HG03432 (cell line): Measurements from ENCODE around the gene MRS2.

Source experiments
- ATAC-seq: cut with Tn5 transposase; IDR thresholded peaks from one replicate; pipeline ENCODE4 v1.9.1; 2021; ENCODE audit warnings: mild to moderate bottlenecking, moderate library complexity; ENCODE audit not compliant: unreplicated experiment

The MRS2 gene

GRCh38 chr6:24429146-24429545 is 26.4 kb downstream of the MRS2 start:
- ATAC-seq, result no peak

- ATAC-seq, result no peak
Observed at GRCh38 chr6:24430086-24430485, 27.4 kb downstream of the MRS2 start.

DNA sequence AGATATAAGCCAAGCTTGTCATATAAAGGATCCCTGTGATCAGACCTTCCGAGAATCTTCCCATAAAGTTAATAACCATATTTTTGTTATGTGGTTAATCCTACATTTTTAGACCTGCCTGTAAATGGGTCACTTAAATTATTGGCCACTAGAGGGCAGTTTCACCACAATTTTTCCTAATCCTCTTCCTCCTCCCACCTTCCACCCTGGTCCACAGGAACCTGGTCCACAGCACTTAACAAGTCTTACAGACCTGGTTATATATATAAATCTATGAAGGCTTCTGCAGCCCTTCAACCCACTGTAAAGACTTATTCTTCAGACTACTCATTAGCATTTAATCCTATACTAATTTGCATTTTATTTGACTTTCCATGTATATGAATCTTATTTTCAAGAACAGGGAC is 28.3 kb downstream of the MRS2 start:
- ATAC-seq, result no peak

GRCh38 chr6:24432611-24433010 is 29.9 kb downstream of the MRS2 start:
- no peak for ATAC-seq

DNA sequence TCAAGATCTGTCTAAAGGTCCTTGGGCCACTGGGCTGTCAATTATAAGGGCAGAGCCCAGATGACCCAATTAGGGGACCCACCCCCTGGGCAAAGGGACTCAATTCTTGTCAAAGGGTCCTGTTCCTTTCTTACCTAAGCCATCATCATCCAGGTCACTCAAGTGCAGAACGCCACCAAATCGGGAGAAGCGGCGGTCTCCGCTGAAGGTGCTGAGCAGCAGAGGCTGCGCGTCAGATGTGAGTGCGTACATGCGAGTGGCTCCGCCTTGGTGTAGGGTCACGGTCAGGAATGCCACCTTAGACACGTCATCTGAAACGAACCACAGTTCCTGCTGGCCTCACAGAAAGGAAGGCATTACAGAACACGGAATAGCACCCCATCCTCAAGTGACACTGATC is 34.2 kb downstream of the MRS2 start:
- no peak for ATAC-seq

- ATAC-seq, result no peak
Observed at GRCh38 chr6:24439858-24440539, 37.3 kb downstream of the MRS2 start.

DNA sequence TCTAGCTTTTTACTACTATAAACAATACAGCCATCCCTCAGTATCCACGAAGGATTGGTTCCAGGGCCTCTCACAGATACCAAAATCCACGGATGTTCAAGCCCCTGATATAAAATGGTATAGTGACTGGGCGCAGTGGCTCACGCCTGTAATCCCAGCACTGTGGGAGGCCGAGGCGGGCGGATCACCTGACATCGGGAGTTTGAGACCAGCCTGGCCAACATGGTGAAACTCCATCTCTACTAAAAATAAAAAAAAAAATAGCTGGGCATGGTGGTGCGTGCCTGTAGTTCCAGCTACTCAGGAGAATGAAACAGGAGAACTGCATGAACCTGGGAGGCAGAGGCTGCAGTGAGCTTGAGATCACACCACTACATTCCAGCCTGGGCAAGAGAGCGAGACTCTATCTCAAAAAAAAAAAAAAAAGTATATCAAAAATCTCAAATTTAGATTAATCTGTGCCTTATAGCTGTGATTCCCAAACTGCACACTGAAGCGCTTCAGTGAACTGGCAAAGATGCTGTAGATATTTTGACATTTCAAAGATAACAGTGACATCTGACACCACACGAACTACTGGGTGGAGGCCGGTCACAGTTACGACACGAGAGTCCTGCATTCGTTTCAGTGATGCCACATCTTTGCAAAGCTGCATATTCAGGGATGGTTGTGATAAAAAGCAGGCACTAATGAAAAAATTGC is 38.3 kb downstream of the MRS2 start:
- ATAC-seq, result no peak

GRCh38 chr6:24441599-24441904 is 38.8 kb downstream of the MRS2 start:
- no peak for ATAC-seq

- ATAC-seq, result no peak
Observed at GRCh38 chr6:24444588-24444987, 41.9 kb downstream of the MRS2 start.

DNA sequence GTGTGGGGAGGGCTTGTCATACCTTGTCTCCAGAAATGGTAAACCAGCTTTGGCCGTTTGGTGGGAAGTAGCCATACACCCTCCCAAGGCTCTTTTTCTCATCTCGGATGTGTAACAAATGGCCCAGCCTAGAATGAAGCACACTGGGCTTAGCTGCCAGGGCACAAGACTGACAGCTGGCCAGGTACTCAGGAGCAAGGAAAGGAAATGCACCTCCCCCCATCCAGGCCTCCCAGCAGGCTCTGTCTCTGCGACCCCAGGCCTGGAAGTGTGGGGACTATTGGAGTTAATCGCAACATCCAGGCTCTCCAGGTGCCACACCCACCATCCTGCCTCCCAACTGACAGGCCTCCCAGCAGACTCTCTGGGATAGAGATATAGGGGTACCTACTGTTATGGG is 43.0 kb downstream of the MRS2 start:
- no peak for ATAC-seq

DNA sequence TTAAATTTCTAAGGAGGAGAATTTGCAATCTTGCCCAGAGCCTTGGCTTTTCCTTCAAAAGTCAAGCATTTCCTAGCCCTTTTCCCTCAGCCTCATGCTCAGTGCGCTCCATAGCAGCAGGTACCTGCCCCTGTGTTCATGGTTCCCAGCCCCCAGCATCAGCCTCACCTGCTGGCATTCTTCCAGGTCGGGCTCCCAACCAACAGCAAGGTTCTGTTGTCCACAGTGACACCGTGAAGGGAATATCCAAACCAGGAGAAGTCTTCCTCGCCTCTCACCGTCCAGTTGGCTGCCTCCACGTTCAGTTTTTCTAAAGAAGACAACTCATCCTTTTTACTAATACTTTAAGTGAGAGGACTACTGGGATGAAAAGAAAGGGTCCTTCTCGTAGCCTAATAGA is 43.9 kb downstream of the MRS2 start:
- no peak for ATAC-seq

GRCh38 chr6:24448396-24448795 is 45.7 kb downstream of the MRS2 start:
- no peak for ATAC-seq

DNA sequence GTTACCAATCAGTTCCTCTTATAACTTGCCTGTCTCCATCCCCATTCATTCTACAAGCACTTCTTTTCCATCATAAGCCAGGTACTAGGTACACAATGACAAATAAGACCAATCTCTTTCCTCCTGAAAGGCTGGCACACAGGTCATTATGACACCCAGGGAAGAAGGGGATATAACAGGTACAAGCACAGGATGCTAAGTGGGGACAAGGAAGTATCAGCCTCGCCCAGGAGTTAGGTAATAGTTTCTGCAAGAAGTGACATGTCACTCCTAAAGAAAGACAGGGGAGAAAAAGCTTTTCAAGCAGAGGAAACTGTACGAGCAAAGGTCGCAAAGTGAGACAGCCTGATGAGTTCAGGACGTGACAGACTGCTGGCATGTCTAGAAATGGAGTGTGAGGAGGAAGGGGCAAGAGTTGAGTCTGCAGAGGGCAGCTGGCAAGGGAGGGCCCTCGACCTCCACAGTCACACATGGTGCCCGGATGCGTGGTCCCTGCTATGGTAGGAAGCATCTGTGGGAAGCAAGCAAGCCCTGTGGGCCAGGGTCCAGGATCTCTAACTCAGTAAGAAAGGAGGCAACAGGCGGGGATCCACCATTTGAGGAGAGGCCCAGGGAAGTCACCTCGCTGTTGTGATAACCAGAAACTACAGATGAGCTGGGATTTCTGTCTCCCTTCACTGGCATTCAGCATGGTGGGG is 46.2 kb downstream of the MRS2 start:
- ATAC-seq, result no peak

DNA sequence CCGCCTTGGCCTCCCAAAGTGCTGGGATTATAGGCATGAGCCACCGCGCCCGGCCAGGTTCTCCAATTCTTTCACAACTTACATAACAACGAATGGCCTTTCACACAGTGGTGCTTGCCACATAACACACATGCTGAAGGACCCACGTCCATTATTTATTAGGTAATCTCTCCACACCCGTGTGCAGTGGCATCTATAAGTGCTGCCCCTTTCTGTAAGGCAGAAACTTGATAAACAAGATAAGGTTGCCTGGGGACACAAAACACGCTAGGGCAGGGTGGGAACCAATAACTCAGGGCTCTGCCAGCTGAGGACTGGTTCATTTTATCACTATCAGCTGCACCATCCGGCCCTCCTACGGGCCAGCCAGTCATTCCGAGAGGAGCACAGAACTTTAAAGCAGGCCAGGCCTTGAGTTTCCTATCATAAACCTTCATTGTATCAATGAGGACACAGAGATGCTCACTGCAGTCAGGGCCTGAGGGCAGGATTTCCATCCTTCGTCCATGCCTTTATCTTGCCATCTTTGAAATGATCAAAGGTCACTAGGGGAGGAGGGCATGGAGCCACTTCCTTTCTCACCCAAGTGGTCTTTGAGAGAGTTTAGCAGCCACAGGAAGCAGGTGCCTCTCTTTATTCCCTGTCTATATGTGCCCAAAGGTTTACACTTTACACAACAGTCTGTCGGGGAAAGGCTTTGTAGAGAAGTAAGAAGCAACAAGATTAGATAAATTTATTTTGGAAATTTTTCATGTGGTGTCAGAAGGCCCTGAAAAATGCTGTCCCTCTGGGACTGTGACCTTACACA is 49.0 kb downstream of the MRS2 start:
- ATAC-seq, result no peak

GRCh38 chr6:24453921-24454320 is 51.2 kb downstream of the MRS2 start:
- no peak for ATAC-seq

- ATAC-seq, result no peak
Observed at GRCh38 chr6:24454452-24454851, 51.7 kb downstream of the MRS2 start.

GRCh38 chr6:24455061-24455460 is 52.3 kb downstream of the MRS2 start:
- ATAC-seq, result no peak

- no peak for ATAC-seq
Observed at GRCh38 chr6:24458134-24458533, 55.4 kb downstream of the MRS2 start.

DNA sequence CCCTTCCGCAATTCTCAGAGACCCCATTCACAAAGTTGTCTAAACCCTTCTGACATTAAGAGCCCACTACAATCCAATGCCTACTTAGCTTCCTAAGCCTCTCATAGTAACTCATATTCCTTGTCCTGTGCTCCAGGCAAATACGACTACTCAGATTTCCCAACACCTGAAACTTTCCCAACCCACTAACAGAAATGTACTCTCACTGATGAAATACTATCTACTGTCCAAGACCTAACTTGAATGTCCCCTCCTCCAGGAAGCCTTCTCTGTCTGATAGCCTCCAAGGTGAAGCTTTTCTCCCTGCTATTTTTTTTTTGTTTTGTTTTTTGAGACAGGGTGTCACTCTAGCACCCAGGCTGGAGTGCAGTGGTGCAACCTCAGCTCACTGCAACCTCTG is 56.2 kb downstream of the MRS2 start:
- ATAC-seq, result no peak

GRCh38 chr6:24460966-24461365 is 58.2 kb downstream of the MRS2 start:
- no peak for ATAC-seq

DNA sequence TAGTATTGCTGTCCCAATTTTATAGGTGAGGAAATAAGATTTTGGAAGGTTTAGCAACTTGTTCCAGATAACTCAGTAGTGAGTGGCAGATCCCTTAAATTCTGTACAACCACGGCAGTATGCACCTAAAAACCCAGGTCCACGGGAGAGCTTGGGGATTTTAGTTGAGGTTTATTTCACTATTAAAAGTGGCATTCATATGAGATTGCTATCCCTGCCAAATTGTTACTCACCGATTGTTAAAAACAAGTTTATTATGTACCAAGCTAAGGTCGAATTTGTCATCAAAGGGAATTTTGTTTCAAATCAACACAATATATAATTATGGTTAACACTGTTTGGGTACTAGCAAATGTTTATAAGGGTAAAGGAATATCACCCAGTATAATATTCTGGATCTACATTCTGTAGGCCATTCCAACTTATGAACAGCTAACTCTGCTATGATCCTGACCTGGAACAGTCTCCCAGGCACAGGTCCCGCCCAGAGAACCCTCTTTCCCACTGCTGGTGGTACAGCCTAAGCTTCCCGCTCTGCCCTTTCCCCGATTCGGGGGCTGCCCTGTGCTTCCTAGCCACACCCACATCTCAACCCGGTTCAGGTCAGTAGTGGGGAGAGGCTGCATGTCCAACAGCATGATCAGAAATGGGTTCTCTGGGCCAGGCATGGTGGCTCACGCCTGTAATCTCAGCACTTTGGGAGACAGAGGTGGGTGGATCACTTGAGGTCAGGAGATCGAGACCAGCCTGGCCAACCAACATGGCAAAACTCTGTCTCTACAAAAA is 61.7 kb downstream of the MRS2 start:
- no peak for ATAC-seq
